GM12891 (cell line): ENCODE data around the gene KCNIP1.

Experiments used
- POLR2A ChIP-seq: IDR thresholded peaks from 2 replicates; pipeline ENCODE4 v1.6.1; 2011; ENCODE audit warnings: low read depth, low read length, control low read depth
- POLR2AphosphoS5 ChIP-seq: IDR thresholded peaks from 2 replicates; pipeline ENCODE4 v1.6.1; 2011; ENCODE audit warnings: low read depth, low read length, control low read depth
- POU2F2 ChIP-seq: IDR thresholded peaks from 2 replicates; pipeline ENCODE4 v1.6.1; 2011; ENCODE audit warnings: low read depth, mild to moderate bottlenecking, control low read depth, low read length, moderate library complexity
- SPI1 ChIP-seq: IDR thresholded peaks from 2 replicates; pipeline ENCODE4 v1.6.1; 2011; ENCODE audit warnings: low read depth, low read length, control low read depth
- TAF1 ChIP-seq: IDR thresholded peaks from 2 replicates; pipeline ENCODE4 v1.6.1; 2011; ENCODE audit warnings: low read depth, low read length, control low read depth

DNA sequence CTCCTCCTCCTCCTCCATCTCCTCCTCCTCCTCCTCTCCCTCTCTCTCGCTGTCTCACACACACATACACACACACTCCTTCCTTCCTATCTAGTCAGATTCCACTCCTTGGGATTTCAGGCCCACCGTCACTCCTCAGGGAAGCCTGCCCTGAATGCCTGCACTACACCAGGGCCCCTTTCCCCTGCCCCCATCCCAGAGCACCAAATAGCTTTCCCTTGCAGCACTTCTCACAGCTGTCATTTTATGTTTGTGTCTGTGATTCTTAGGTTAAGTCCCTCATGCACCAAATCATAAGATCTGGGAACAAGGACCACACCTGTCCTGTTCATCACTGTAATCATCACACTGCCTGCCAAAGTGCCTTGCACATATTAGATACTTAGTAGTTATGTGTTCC, 193.2 kb downstream of the KCNIP1 start:
- TF ChIP-seq POLR2AphosphoS5: no peak
- no peak for TF ChIP-seq POLR2A
- no peak for TF ChIP-seq TAF1
- TF ChIP-seq POU2F2: no peak
- no peak for TF ChIP-seq SPI1
